ENCODE data around the gene MAP7D1.
A peak's percentile ranks its signal among the peaks of the same experiment; 100 is the strongest.

GRCh38 chr1:36134505-36135329 is 21.2 kb upstream of the MAP7D1 start:
- peak; percentile 88 for TF ChIP-seq CTCF (IDR thresholded peaks at IDR 0.05)
- TF ChIP-seq ZBTB33 (IDR thresholded peaks at IDR 0.05; ENCODE audit: borderline replicate concordance, low read depth) = no peak

Data from SK-N-SH (cell line).